ENCODE results near the gene BRIP1.

DNA sequence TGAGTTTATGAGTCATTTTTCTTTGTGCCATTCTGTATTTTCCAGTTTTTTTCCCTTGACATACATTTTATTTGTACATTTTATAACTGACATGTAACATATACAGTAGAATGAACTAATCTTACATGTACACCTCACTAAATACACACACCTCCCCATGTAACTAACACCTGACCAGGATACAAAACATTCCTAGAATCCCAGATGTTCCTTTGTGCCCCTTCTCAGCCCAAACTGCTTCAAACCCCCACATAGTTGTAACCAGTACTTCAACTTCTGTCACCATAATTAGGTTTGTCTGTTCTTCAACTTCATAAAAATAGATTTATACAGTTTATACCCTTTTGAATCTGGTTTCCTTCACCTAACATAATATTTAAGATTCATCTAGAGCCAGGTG is 73.5 kb downstream of the BRIP1 start:
- TF ChIP-seq, protein P1, sequence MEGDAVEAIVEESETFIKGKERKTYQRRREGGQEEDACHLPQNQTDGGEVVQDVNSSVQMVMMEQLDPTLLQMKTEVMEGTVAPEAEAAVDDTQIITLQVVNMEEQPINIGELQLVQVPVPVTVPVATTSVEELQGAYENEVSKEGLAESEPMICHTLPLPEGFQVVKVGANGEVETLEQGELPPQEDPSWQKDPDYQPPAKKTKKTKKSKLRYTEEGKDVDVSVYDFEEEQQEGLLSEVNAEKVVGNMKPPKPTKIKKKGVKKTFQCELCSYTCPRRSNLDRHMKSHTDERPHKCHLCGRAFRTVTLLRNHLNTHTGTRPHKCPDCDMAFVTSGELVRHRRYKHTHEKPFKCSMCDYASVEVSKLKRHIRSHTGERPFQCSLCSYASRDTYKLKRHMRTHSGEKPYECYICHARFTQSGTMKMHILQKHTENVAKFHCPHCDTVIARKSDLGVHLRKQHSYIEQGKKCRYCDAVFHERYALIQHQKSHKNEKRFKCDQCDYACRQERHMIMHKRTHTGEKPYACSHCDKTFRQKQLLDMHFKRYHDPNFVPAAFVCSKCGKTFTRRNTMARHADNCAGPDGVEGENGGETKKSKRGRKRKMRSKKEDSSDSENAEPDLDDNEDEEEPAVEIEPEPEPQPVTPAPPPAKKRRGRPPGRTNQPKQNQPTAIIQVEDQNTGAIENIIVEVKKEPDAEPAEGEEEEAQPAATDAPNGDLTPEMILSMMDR (IDR thresholded peaks at IDR 0.05; ENCODE audit: low read depth, low read length), result no peak
- TF ChIP-seq POLR2A (IDR thresholded peaks at IDR 0.05; ENCODE audit: extremely low read depth, insufficient read length), result no peak
- TF ChIP-seq, protein P2, sequence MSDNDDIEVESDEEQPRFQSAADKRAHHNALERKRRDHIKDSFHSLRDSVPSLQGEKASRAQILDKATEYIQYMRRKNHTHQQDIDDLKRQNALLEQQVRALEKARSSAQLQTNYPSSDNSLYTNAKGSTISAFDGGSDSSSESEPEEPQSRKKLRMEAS (IDR thresholded peaks at IDR 0.05; ENCODE audit: low read depth, low read length), result no peak
- TF ChIP-seq MYC (IDR thresholded peaks at IDR 0.05; ENCODE audit: low read depth, low read length), result no peak

Measured in NB4 (cell line).